Skeletal muscle tissue (tissue), 4 donors: ENCODE results near the gene NANP. TPM values are rescaled to one million over a fixed set of nuclear protein-coding genes. Genes with fewer than 3 reads are reported as not detected.
"Not testable (repeated sequence)": the region's sequence is repeated elsewhere in the genome, so short reads cannot be mapped to it uniquely, and the experiment has no call there.

Experiments used
- H3K27ac ChIP-seq: one replicate; pipeline ENCODE4 v1.7.0; 2013; ENCODE audit warnings: mild to moderate bottlenecking, low read depth, low read length, inconsistent platforms
- H3K27me3 ChIP-seq, 3 donors: one replicate each; pipeline ENCODE4 v1.7.0; 2013; ENCODE audit warnings: low read length in 3 of 3; ENCODE audit not compliant: control insufficient read depth in 3 of 3, insufficient read depth in 3 of 3
- H3K36me3 ChIP-seq, 3 donors: one replicate each; pipeline ENCODE4 v1.7.0; 2013; ENCODE audit warnings: low read length in 3 of 3; ENCODE audit not compliant: control insufficient read depth in 3 of 3, insufficient read depth in 3 of 3
- H3K4me1 ChIP-seq, 3 donors: one replicate each; pipeline ENCODE4 v1.7.0; 2013; ENCODE audit warnings: low read length in 3 of 3, mild to moderate bottlenecking in 3 of 3; ENCODE audit not compliant: control insufficient read depth in 3 of 3, insufficient read depth in 3 of 3
- H3K4me3 ChIP-seq, 3 donors: one replicate each; pipeline ENCODE4 v1.7.0; 2013; ENCODE audit warnings: low read length in 3 of 3
- H3K9ac ChIP-seq, 3 donors: one replicate each; pipeline ENCODE4 v1.7.0; 2013; ENCODE audit warnings: low read length in 3 of 3, mild to moderate bottlenecking in 3 of 3, moderate library complexity in 2 of 3, low read depth in 1 of 3
- H3K9me3 ChIP-seq, 3 donors: one replicate each; pipeline ENCODE4 v1.7.0; 2013; ENCODE audit warnings: low read length in 3 of 3; ENCODE audit not compliant: control insufficient read depth in 3 of 3
- total RNA-seq: library from RNA; depleted of rRNA; stranded (reverse); fragments of >200 nt; gene quantifications from one replicate; pipeline ENCODE4 v1.2.3, GENCODE V29; 2014
- donor health status: Osteomylitis.

The NANP gene, protein sequence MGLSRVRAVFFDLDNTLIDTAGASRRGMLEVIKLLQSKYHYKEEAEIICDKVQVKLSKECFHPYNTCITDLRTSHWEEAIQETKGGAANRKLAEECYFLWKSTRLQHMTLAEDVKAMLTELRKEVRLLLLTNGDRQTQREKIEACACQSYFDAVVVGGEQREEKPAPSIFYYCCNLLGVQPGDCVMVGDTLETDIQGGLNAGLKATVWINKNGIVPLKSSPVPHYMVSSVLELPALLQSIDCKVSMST
- 5.7 TPM for total RNA-seq

- Histone ChIP-seq H3K36me3 (no peaks in the 10 kb centered on the region), H3K9me3 (no peaks in the 10 kb centered on the region), H3K4me3 (peak within 1 kb of the TSS; percentile 72 to 92 (median 89)), H3K27me3 (no peaks in the 10 kb centered on the region), H3K4me1 (peaks cover 11 to 21% (median 16%) of the 10 kb centered on the region in 3 donors), H3K9ac (peak within 1 kb of the TSS; percentile 77 to 95 (median 91)), H3K27ac (peak within 1 kb of the TSS; percentile 83)
Observed at GRCh38 chr20:25623736-25624499, at the start of gene NANP. NANP (minus strand) TSS chr20:25624014; CDS start chr20:25623948, 66 bp downstream.

DNA sequence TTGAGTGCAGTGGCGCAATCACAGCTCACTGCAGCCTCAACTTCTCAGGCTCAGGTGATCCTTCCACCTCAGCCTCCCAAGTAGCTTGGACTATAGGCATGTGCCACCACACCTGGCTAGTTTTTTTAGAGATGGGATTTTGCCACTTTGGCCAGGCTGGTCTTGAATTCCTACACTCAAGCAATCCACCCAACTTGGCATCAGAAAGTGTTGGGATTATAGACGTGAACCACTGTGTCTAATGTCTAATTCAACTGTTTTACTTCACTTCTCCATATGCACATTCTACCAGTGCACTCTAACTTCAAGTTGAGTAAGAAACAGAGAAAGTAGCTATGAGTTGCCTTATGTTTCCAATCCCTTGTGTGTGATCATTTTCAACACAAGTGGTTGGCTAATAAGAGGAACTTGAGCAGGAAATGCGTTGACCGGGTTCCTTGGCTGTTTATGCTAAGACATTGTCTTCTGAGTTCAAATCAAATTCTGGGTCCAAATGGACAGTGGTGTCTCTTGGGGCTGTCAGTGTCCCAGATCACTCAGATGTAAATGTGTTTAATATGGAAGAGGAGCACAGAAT, 48.9 kb upstream of the NANP start:
- no peaks in the 10 kb centered on the region for H3K9me3 ChIP-seq
- H3K4me3 ChIP-seq: no peak overlapping the region
- H3K27me3 ChIP-seq: no peaks in the 10 kb centered on the region
- no peak overlapping the region for H3K27ac ChIP-seq
- H3K4me1 ChIP-seq: peaks cover 0 to 3% (median 0%) of the 10 kb centered on the region in 3 donors
- no peak overlapping the region for H3K9ac ChIP-seq
- H3K36me3 ChIP-seq: peaks cover 30 to 43% (median 40%) of the 10 kb centered on the region in 3 donors

- Histone ChIP-seq H3K9ac (no peak overlapping the region), H3K36me3 (peaks cover 17 to 22% (median 19%) of the 10 kb centered on the region in 3 donors), H3K9me3 (no peaks in the 10 kb centered on the region), H3K4me3 (no peak overlapping the region), H3K4me1 (peaks cover 0 to 3% (median 0%) of the 10 kb centered on the region in 3 donors), H3K27ac (no peak overlapping the region), H3K27me3 (no peaks in the 10 kb centered on the region)
Observed at GRCh38 chr20:25669826-25670422, 46.1 kb upstream of the NANP start.

DNA sequence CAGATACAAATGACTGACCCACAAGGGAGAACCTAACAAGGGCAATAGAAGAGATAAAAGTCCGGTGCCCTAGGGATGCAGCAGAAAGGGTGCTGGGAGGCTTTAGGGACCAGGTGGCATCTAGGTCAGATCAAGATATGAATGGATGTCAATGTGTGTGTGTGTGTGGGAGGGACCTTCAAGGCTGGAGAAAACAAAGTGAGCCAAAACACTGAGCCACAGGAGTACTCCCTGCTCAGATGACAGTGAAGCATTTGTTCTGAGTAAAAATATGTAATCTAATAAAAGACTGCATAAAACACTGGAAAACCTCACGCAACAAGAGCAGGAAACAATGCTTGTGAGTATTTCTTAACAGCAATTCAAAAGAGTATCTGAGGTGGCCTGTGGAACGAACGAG, 44.6 kb upstream of the NANP start:
- Histone ChIP-seq H3K4me1 (peaks cover 0 to 3% (median 0%) of the 10 kb centered on the region in 3 donors), H3K36me3 (peaks cover 5 to 8% (median 6%) of the 10 kb centered on the region in 3 donors), H3K9ac (no peak overlapping the region), H3K9me3 (no peaks in the 10 kb centered on the region), H3K27ac (no peak overlapping the region), H3K27me3 (no peaks in the 10 kb centered on the region), H3K4me3 (no peak overlapping the region)

- H3K27ac ChIP-seq: no peak overlapping the region
- no peaks in the 10 kb centered on the region for H3K27me3 ChIP-seq
- H3K4me1 ChIP-seq: no peaks in the 10 kb centered on the region
- H3K9me3 ChIP-seq: no peaks in the 10 kb centered on the region
- no peaks in the 10 kb centered on the region for H3K36me3 ChIP-seq
- H3K9ac ChIP-seq: no peak overlapping the region
- no peak overlapping the region for H3K4me3 ChIP-seq
Observed at GRCh38 chr20:25659999-25660398, 36.2 kb upstream of the NANP start.

DNA sequence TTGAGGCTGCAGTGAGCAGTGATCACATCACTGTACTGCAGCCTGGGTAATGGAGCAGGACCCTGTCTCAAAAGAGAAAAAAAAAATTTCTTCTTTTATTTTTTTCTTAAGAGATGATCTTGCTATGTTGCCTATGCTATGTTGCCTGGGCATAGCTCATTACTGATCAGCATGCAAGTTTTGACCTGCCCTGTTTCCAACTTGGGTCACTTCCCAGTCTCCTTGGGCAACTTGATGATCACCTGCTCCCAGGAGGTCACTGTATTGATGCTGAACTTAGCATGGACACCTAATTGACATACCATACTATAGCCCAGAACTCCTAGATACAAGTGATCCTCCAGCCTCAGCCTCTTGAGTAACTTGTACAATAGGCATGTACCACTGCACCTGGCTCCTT, 30.7 kb upstream of the NANP start:
- no peak overlapping the region for H3K27ac ChIP-seq

GRCh38 chr20:25652866-25653265, 29.1 kb upstream of the NANP start:
- H3K9ac ChIP-seq, H3K9me3 ChIP-seq, H3K36me3 ChIP-seq, H3K4me1 ChIP-seq, H3K4me3 ChIP-seq, H3K27me3 ChIP-seq, H3K27ac ChIP-seq: not testable (repeated sequence)

More for the DNA sequence above, 30.7 kb upstream of the NANP start:
- Histone ChIP-seq H3K27me3 (no peaks in the 10 kb centered on the region), H3K4me1 (no peaks in the 10 kb centered on the region), H3K36me3 (no peaks in the 10 kb centered on the region), H3K9me3 (no peaks in the 10 kb centered on the region), H3K9ac (no peak overlapping the region), H3K4me3 (no peak overlapping the region)

GRCh38 chr20:25644814-25645213, 21.0 kb upstream of the NANP start:
- Histone ChIP-seq H3K36me3 (peaks cover 4% of the 10 kb centered on the region in 3 donors), H3K4me1 (no peaks in the 10 kb centered on the region), H3K27me3 (no peaks in the 10 kb centered on the region), H3K9ac (no peak overlapping the region), H3K4me3 (no peak overlapping the region), H3K9me3 (no peaks in the 10 kb centered on the region), H3K27ac (no peak overlapping the region)

GRCh38 chr20:25643716-25644115, 19.9 kb upstream of the NANP start:
- Histone ChIP-seq H3K27ac (no peak overlapping the region), H3K4me3 (no peak overlapping the region), H3K4me1 (no peaks in the 10 kb centered on the region), H3K27me3 (no peaks in the 10 kb centered on the region), H3K9ac (no peak overlapping the region), H3K9me3 (no peaks in the 10 kb centered on the region), H3K36me3 (peaks cover 4% of the 10 kb centered on the region in 3 donors)
